ENCODE results near the gene SP100.

SP100 gene

DNA sequence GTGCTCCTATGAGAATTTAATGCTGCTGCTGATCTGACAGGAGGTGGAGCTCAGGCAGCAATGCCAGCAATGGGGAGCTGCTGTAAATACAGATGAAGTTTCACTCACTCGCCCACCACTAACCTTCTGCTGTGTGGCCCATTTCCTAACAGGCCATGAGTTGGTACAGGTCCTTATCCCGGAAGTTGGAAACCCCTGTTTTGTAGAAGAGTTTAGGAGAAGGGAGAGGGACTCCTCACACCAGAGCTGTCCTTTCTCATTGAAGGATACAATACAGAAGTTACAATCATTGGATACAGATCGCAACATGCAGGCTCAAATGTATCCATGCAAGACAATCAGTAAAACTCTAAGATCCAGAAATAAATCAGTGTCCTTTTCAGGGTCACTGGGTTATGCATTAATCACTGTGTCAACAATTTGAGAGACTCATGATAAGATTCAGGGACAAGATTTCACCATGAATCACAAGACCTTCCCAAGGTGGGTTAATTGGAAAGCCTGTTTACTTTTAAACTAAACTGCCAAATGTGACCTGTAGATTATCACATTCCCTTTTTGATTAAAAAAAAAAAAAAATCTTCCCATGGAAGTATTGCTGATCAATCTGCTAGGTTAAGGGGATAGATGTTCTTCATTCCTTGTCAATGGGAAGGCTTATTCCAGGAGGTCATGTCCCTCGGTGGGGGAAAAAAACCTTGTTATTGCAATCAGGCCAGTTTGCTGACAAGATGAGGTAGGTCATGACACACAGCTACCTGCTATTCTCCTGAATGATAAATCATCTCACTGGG is 97.2 kb downstream of the SP100 start:
- CTCF ChIA-PET = interaction anchor here (0.9 kb wide), 1 partner anchor 9 kb away, joined by 3 read pairs; no protein-coding TSS in a partner anchor
- H3K4me3 ChIP-seq (ENCODE audit: low read depth, low read length) = no peak overlapping the region
- DNase-seq (ENCODE audit: low read depth, low spot score) = no peak
- POLR2A ChIA-PET = no interaction called here
- TF ChIP-seq, protein P1, sequence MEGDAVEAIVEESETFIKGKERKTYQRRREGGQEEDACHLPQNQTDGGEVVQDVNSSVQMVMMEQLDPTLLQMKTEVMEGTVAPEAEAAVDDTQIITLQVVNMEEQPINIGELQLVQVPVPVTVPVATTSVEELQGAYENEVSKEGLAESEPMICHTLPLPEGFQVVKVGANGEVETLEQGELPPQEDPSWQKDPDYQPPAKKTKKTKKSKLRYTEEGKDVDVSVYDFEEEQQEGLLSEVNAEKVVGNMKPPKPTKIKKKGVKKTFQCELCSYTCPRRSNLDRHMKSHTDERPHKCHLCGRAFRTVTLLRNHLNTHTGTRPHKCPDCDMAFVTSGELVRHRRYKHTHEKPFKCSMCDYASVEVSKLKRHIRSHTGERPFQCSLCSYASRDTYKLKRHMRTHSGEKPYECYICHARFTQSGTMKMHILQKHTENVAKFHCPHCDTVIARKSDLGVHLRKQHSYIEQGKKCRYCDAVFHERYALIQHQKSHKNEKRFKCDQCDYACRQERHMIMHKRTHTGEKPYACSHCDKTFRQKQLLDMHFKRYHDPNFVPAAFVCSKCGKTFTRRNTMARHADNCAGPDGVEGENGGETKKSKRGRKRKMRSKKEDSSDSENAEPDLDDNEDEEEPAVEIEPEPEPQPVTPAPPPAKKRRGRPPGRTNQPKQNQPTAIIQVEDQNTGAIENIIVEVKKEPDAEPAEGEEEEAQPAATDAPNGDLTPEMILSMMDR (IDR thresholded peaks at IDR 0.05; ENCODE audit: insufficient read depth, low read length, missing control alignments) = no peak

DNA sequence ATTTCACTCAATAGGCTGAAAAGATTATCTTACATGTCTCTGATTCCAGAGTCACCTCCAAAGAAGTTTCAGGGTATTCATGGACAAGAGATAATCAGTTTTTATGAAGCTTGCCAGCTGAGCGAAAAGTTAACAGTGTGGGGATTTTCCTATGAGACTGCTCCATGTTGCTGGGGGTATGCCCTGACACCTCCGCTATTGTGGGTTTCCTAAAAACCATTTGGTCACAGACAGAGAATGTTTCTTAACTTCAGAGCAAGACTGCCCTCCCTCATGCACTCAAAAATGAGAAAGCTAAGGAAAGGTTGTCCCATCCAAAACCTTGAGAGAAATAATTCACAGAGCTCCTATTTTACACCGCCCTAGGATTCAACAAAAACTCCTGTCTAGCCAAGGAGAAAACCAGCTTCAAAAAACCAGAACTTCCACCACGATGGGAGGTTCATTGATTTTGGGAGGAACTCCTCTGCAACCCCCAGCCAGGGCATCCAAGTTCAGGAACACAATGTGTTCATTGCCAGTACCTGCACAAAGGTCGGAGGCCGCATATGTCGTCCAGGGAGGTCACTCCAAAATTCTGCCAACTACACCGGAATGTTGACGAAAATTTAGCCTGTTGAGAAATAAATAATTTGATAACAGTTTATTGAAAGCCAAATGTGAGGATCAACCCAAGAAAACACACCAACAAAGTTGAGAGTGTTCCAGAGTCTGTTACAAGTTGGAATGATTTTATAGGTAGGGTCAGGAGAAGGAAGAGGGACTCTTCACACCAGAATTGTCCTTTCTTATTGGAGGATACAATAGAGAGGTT is 104.3 kb downstream of the SP100 start:
- H3K4me3 ChIP-seq (ENCODE audit: low read depth, low read length) = no peak overlapping the region
- DNase-seq (ENCODE audit: low read depth, low spot score) = no peak
- POLR2A ChIA-PET = no interaction called here
- CTCF ChIA-PET = no interaction called here
- TF ChIP-seq, protein P1 (IDR thresholded peaks at IDR 0.05; ENCODE audit: insufficient read depth, low read length, missing control alignments) = no peak

DNA sequence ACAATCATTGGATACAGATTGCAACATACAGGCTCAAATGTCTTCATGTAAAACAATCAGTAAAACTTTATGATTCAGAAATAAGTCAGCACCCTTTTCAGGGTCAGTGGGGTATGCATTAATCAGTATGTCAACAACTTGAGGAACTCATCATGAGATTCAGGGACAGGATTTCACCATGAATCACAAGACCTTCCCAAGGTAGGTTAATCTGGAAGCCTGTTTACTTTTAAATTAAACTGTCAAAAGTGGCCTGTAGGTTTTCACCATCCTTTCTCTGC is 104.8 kb downstream of the SP100 start:
- POLR2A ChIA-PET = no interaction called here
- CTCF ChIA-PET = no interaction called here
- no peak overlapping the region for H3K4me3 ChIP-seq (ENCODE audit: low read depth, low read length)
- TF ChIP-seq, protein P1 (IDR thresholded peaks at IDR 0.05; ENCODE audit: insufficient read depth, low read length, missing control alignments) = no peak
- DNase-seq (ENCODE audit: low read depth, low spot score) = peak; percentile 4

DNA sequence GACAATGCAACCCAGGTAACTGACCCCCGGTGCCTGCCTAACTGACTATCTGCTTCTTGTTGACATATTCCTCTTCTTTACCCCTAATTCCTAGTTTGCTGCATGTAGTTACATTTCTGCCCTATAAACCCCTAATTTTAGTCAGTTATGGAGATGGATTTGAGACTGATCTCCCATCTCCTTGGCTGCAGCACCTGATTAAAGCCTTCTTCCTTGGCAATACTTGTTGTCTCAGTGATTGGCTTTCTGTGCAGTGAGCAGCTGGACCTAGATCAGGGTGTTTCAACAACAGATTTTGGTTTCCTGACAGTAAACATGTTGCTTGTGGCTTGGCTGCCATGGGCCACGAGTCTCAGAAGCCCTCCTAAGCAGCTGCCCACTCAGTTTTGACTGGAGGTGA is 105.4 kb downstream of the SP100 start:
- DNase-seq (ENCODE audit: low read depth, low spot score) = no peak
- TF ChIP-seq, protein P1 (IDR thresholded peaks at IDR 0.05; ENCODE audit: insufficient read depth, low read length, missing control alignments) = no peak
- POLR2A ChIA-PET = no interaction called here
- no peak overlapping the region for H3K4me3 ChIP-seq (ENCODE audit: low read depth, low read length)
- CTCF ChIA-PET = no interaction called here

DNA sequence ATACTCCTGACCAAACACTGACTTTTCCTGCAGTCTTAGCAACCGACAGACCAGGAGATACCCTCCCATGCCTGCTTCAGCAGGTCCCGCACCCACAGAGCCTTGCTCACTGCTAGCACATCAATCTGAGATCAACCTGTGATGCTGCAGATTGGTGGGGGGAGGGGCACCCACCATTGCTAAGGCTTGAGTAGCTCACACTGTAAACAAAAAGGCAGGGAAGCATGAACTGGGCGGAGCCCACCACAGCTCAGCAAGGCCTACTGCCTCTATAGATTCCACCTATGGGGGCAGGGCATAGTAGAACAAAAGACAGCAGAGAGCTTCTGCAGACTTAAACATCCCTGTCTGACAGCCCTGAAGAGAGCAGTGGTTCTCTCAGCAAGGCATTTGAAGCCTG is 109.7 kb downstream of the SP100 start:
- ChIA-PET CTCF (no interaction called here), POLR2A (no interaction called here)
- TF ChIP-seq, protein P1 (IDR thresholded peaks at IDR 0.05; ENCODE audit: insufficient read depth, low read length, missing control alignments) = no peak
- DNase-seq (ENCODE audit: low read depth, low spot score) = no peak
- H3K4me3 ChIP-seq (ENCODE audit: low read depth, low read length) = no peak overlapping the region

DNA sequence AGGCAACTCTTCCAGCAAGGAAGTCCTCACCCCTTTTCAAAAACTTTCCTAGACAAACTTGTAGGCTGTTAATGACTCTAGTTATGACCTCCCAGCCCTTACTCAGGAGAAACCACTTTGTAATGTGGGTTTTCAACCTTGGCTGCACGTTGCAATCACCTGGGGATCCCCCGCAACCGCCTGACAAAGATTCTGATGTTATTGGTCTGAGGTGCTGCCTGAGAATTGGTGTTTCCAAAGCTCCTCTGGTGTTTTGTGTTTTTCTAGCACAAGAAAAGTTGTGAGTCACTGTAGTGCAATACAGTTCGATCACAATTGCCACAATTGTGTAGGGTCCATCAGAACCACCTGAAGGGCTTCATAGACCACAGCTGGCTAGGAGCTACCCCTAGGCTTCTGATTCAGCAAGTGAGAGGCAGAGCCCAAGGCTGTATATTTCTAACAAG is 121.6 kb downstream of the SP100 start:
- TF ChIP-seq, protein P1 (IDR thresholded peaks at IDR 0.05; ENCODE audit: insufficient read depth, low read length, missing control alignments) = no peak
- H3K4me3 ChIP-seq (ENCODE audit: low read depth, low read length) = no peak overlapping the region
- no peak for DNase-seq (ENCODE audit: low read depth, low spot score)
- ChIA-PET POLR2A (no interaction called here), CTCF (no interaction called here)

Data from AG04449 (cell line).